ENCODE measurements around the gene GULP1. TPM values are rescaled to one million over a fixed set of nuclear protein-coding genes. Genes with fewer than 3 reads are reported as not detected.

Gene GULP1
- total and polyA plus RNA-seq, 7 donors = 5.6 to 18.0 (median 11.3) TPM

DNA sequence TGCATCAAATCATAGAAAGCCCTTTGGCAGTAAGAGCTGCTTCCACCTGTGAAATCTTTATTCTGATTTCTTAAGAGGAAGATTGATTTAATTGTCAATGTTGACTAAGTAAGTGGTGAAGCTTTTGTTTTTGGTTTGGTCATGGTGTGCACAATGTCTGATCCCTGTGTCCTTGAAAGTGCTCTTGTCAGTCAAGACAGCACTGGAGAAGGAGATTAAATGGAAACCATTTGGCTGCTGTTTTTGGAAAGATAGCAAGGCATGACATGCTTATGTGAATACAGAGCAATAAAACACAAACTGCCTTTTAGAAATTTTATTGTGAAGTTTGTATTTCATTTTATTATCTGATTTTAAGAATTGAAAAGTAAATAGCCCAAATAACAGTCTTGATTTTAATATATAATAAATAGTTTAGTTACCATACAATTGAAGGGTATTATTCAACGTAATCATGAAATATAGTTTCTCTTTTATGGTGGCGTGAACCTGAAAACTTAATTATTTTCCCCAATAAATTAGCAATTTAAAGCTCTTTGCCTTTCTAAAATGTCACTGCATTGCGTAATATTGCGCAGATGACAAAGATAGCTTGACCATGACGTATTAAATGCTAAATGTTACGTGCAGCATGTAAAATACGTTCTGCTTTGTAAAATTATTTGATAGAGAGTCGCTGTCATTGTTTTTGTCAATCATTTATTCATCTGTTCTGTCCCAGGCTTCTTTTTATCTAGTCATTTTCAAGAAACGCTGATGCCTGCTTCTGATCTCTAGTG, 69.0 kb downstream of the GULP1 start:
- H3K9me3 ChIP-seq = no peaks in the 10 kb centered on the region
- H3K36me3 ChIP-seq (ENCODE audit: insufficient read depth in 1 of 2, low read depth in 1 of 2) = no peaks in the 10 kb centered on the region
- no peaks in the 10 kb centered on the region for H3K4me1 ChIP-seq
- H3K27ac ChIP-seq = no peak overlapping the region
- TF ChIP-seq, protein P1, sequence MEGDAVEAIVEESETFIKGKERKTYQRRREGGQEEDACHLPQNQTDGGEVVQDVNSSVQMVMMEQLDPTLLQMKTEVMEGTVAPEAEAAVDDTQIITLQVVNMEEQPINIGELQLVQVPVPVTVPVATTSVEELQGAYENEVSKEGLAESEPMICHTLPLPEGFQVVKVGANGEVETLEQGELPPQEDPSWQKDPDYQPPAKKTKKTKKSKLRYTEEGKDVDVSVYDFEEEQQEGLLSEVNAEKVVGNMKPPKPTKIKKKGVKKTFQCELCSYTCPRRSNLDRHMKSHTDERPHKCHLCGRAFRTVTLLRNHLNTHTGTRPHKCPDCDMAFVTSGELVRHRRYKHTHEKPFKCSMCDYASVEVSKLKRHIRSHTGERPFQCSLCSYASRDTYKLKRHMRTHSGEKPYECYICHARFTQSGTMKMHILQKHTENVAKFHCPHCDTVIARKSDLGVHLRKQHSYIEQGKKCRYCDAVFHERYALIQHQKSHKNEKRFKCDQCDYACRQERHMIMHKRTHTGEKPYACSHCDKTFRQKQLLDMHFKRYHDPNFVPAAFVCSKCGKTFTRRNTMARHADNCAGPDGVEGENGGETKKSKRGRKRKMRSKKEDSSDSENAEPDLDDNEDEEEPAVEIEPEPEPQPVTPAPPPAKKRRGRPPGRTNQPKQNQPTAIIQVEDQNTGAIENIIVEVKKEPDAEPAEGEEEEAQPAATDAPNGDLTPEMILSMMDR (IDR thresholded peaks at IDR 0.05) = no peak
- intact Hi-C loops (cut with DNase I) = no loop called here
- no peaks in the 10 kb centered on the region for H3K27me3 ChIP-seq (ENCODE audit: insufficient read depth in 3 of 3, low read length in 2 of 3)
- DNase-seq = no peak
- no peak for ATAC-seq
- no peak overlapping the region for H3K4me3 ChIP-seq
- WGBS, 3 donors = 92 to 96% (median 93%) methylated on average over 9 of the region's 9 CpGs

DNA sequence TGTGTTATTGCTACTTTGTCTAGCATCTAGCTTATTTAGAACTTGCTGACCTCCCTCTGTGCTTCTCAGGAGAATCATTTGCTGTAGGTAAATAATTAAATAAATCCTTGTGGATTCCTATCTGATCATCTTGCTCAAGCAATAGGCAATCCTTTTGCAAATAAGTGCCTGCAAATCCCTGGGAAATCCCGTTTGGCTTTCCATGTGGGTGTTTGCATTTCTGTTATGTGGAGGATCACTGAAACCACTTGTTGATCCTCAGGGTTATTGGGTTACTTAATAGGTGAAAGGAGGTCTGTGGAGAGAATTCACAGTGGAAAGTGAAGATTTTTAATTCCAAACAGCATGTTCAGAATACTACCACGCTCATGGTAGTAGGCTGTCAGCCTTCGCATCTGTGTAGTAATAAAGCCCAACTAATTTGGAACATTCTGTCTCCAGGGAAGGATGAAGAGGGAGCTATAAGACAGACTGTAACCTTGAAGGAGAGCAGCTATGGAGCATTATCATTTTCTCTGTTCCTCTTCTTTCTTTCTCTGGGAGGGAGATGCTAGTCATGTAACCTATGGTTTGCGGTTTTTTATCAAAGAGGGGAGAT, 72.5 kb downstream of the GULP1 start:
- TF ChIP-seq, protein P1 (IDR thresholded peaks at IDR 0.05) = no peak
- WGBS, 3 donors = 73 to 79% (median 79%) methylated on average over 4 of the region's 4 CpGs
- intact Hi-C loops (cut with DNase I) = no loop called here

DNA sequence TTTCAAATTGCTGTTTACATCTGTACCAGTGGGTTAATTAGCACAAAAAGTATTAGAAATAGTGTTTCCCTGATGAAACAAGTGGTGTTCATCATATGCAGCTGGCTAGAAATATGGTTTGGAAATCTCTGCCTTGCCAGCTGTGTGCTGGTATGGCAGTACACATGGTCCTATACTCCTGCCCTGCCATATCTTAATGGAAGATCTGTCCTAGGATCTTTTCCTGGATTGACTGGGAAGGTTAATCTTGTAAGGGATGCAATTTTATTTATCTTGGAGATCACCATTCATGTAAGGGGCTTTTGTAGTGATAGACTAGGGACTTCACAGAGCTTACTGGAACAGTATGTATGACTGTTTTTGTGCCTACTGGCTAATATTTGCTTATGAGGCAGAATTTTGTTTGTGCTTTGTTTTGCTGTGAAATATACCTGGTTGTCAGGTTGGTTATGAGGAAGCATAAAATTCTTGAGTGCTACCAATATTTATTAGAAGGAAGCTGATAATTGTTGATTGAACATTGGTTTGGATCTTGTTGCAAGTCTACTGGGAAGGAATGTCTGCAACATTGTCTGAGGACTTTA, 73.5 kb downstream of the GULP1 start:
- no peaks in the 10 kb centered on the region for H3K4me1 ChIP-seq
- H3K27ac ChIP-seq = no peak overlapping the region
- intact Hi-C loops (cut with DNase I) = loop anchor here in 1 of 2 donors (5.0 kb wide), 1 partner anchor 73 kb away; the partner anchor contains the start of gene GULP1
- H3K4me3 ChIP-seq = no peak overlapping the region
- no peaks in the 10 kb centered on the region for H3K27me3 ChIP-seq (ENCODE audit: insufficient read depth in 3 of 3, low read length in 2 of 3)
- H3K9me3 ChIP-seq = no peaks in the 10 kb centered on the region
- H3K36me3 ChIP-seq (ENCODE audit: insufficient read depth in 1 of 2, low read depth in 1 of 2) = no peaks in the 10 kb centered on the region
- ATAC-seq (no peak), DNase-seq (no peak)
- TF ChIP-seq, protein P1 (IDR thresholded peaks at IDR 0.05) = no peak

More for the DNA sequence above, 72.5 kb downstream of the GULP1 start:
- no peak overlapping the region for H3K4me3 ChIP-seq
- H3K27ac ChIP-seq = no peak overlapping the region
- DNase-seq = no peak
- H3K9me3 ChIP-seq = no peaks in the 10 kb centered on the region
- H3K4me1 ChIP-seq = no peaks in the 10 kb centered on the region
- ATAC-seq = no peak
- H3K27me3 ChIP-seq (ENCODE audit: insufficient read depth in 3 of 3, low read length in 2 of 3) = no peaks in the 10 kb centered on the region
- no peaks in the 10 kb centered on the region for H3K36me3 ChIP-seq (ENCODE audit: insufficient read depth in 1 of 2, low read depth in 1 of 2)

DNA sequence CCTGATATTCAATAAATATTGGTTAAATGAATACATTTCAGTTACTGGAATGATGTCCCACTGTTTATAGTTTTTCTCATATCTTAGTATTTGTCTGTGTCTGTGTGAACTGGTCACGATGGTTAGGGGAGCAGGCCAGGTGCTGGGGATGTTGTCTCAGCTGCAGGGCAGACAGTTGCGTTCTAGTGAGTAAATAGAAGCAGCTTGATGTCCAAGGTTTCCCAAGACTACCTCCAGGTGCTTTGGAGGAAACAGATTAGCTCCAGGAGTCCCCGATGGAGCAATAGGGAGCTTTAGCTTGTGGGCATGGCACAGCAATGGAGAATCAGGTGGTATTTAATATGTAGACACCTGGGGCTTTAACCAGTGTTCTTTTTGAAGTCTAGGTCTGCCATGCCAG, 75.5 kb downstream of the GULP1 start:
- DNase-seq = no peak
- intact Hi-C loops (cut with DNase I) = loop anchor here in 1 of 2 donors (5.0 kb wide), 1 partner anchor 75 kb away; the partner anchor contains the start of gene GULP1
- no peak for ATAC-seq
- H3K4me3 ChIP-seq = no peak overlapping the region
- WGBS, 3 donors = 86 to 87% (median 87%) methylated on average over 3 of the region's 3 CpGs
- no peaks in the 10 kb centered on the region for H3K4me1 ChIP-seq
- TF ChIP-seq, protein P1 (IDR thresholded peaks at IDR 0.05) = no peak
- H3K27ac ChIP-seq = no peak overlapping the region
- H3K27me3 ChIP-seq (ENCODE audit: insufficient read depth in 3 of 3, low read length in 2 of 3) = no peaks in the 10 kb centered on the region
- no peaks in the 10 kb centered on the region for H3K36me3 ChIP-seq (ENCODE audit: insufficient read depth in 1 of 2, low read depth in 1 of 2)
- no peaks in the 10 kb centered on the region for H3K9me3 ChIP-seq

Measured in psoas muscle (tissue), 8 donors.